ENCODE measurements around the gene CNGA4. TPM values are rescaled to one million over a fixed set of nuclear protein-coding genes. Genes with fewer than 3 reads are reported as not detected.

Gene CNGA4
- total and polyA plus RNA-seq, 2 of the 4 experiments (the other 2 are of a cell fraction), result under 0.01 to 0.12 TPM

GRCh38 chr11:6228520-6228919, 10.4 kb upstream of the CNGA4 start:
- Histone ChIP-seq H2AK9ac (replicated peaks; ENCODE audit: low read depth, low read length, poor library complexity) (no peak overlapping the region), H2BK5ac (ENCODE audit: low read depth, low read length, poor library complexity, severe bottlenecking) (no peak overlapping the region), H3K79me1 (ENCODE audit: low read depth in 1 of 2, low read length in 2 of 2) (peaks cover 40 to 52% of the 10 kb centered on the region in 2 experiments), H3K56ac (ENCODE audit: extremely low read depth, insufficient read depth, low read length) (no peak overlapping the region), H2AFZ (replicated peaks; ENCODE audit: low read length, poor library complexity) (no peak overlapping the region), H3K18ac (ENCODE audit: low read depth, low read length) (no peak overlapping the region), H3K4me2 (ENCODE audit: low read depth, low read length) (no peak overlapping the region), H3K9ac (ENCODE audit: low read depth, low read length) (no peak overlapping the region), H2BK120ac (ENCODE audit: low read depth, low read length) (no peak overlapping the region), H3K36me3 (ENCODE audit: control insufficient read depth, insufficient read depth, low read length) (peaks cover 6% of the 10 kb centered on the region; the same call in 1 of the 2 replicates), H3K27me3 (ENCODE audit: control insufficient read depth, insufficient read depth, low read length) (no peaks in the 10 kb centered on the region), H3K23ac (ENCODE audit: low read depth, low read length) (no peak overlapping the region), H4K20me1 (ENCODE audit: insufficient read depth, low read length) (no peaks in the 10 kb centered on the region), H4K91ac (ENCODE audit: insufficient read depth, low read depth, low read length) (no peak overlapping the region), H3K4me1 (ENCODE audit: control insufficient read depth, insufficient read depth, low read length) (0 out of 2 replicates have a peak, but pooled peaks cover 1% of the 10 kb centered on the region), H3K9me1 (ENCODE audit: insufficient read depth, low read length) (0 out of 2 replicates have a peak, but pooled peaks cover 2% of the 10 kb centered on the region), H2AK5ac (ENCODE audit: low read depth, low read length) (no peak overlapping the region), H3K9me3 (ENCODE audit: control insufficient read depth, insufficient read depth, low read length) (no peaks in the 10 kb centered on the region), H2BK20ac (ENCODE audit: low read depth, low read length) (no peak overlapping the region), H3K4me3 (ENCODE audit: insufficient read depth, low read depth, low read length) (no peak overlapping the region), H2BK15ac (ENCODE audit: low read depth, low read length) (no peak overlapping the region), H4K5ac (ENCODE audit: low read depth, low read length) (no peak overlapping the region), H3K14ac (replicated peaks; ENCODE audit: low read depth, low read length) (no peak overlapping the region), H4K8ac (ENCODE audit: low read depth in 2 of 2, low read length in 2 of 2) (no peak overlapping the region), H3K27ac (ENCODE audit: insufficient read depth, low read length) (no peak overlapping the region), H3K4ac (ENCODE audit: low read depth, low read length) (no peak overlapping the region)
- in situ Hi-C loops (cut with MboI; ENCODE audit: low sequenced_read_pairs), result no loop called here
- WGBS, 2 experiments (ENCODE audit: extremely low coverage in 2 of 2, insufficient read length in 1 of 2), result no CpG with 5 or more reads among the region's 3 CpGs
- CTCF ChIA-PET, result no interaction called here
- intact Hi-C loops (cut with micrococcal nuclease), result no loop called here
- DNase-seq, result no peak
- dilution Hi-C loops (cut with HindIII; ENCODE audit: low sequenced_read_pairs, unreplicated experiment), result no loop called here
- POLR2A ChIA-PET (ENCODE audit: unreplicated experiment), result interaction anchor here (0.5 kb wide), 1 partner anchor 91 kb away, joined by 3 read pairs; no protein-coding TSS in a partner anchor
- no peak for ATAC-seq (ENCODE audit: low read depth)
- no TSS peak for BruUV-seq (replicated peaks)
- no peak for TF ChIP-seq MAZ (IDR thresholded peaks at IDR 0.05; ENCODE audit: borderline replicate concordance, low read depth, low read length)
- no peak for TF ChIP-seq NFE2L2 (IDR thresholded peaks at IDR 0.05; ENCODE audit: low read depth, low read length)
- TF ChIP-seq POLR2A (IDR thresholded peaks at IDR 0.05; ENCODE audit: low read depth, low read length), result no peak
- TF ChIP-seq BHLHE40 (IDR thresholded peaks at IDR 0.05; ENCODE audit: low read depth, low read length), result no peak
- TF ChIP-seq CEBPB (IDR thresholded peaks at IDR 0.05; ENCODE audit: low read depth, low read length), result no peak
- TF ChIP-seq, protein P1, sequence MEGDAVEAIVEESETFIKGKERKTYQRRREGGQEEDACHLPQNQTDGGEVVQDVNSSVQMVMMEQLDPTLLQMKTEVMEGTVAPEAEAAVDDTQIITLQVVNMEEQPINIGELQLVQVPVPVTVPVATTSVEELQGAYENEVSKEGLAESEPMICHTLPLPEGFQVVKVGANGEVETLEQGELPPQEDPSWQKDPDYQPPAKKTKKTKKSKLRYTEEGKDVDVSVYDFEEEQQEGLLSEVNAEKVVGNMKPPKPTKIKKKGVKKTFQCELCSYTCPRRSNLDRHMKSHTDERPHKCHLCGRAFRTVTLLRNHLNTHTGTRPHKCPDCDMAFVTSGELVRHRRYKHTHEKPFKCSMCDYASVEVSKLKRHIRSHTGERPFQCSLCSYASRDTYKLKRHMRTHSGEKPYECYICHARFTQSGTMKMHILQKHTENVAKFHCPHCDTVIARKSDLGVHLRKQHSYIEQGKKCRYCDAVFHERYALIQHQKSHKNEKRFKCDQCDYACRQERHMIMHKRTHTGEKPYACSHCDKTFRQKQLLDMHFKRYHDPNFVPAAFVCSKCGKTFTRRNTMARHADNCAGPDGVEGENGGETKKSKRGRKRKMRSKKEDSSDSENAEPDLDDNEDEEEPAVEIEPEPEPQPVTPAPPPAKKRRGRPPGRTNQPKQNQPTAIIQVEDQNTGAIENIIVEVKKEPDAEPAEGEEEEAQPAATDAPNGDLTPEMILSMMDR (conservative IDR thresholded peaks at IDR 0.05; ENCODE audit: low read depth, low read length), result no peak
